HG03108 (cell line): ENCODE measurements around the gene NUTM1.
"Not testable (repeated sequence)": the region's sequence is repeated elsewhere in the genome, so short reads cannot be mapped to it uniquely, and the experiment has no call there.

Experiments used
- ATAC-seq: cut with Tn5 transposase; IDR thresholded peaks from one replicate; pipeline ENCODE4 v1.9.1; 2021; ENCODE audit warnings: moderate library complexity; ENCODE audit not compliant: unreplicated experiment

NUTM1 gene

DNA sequence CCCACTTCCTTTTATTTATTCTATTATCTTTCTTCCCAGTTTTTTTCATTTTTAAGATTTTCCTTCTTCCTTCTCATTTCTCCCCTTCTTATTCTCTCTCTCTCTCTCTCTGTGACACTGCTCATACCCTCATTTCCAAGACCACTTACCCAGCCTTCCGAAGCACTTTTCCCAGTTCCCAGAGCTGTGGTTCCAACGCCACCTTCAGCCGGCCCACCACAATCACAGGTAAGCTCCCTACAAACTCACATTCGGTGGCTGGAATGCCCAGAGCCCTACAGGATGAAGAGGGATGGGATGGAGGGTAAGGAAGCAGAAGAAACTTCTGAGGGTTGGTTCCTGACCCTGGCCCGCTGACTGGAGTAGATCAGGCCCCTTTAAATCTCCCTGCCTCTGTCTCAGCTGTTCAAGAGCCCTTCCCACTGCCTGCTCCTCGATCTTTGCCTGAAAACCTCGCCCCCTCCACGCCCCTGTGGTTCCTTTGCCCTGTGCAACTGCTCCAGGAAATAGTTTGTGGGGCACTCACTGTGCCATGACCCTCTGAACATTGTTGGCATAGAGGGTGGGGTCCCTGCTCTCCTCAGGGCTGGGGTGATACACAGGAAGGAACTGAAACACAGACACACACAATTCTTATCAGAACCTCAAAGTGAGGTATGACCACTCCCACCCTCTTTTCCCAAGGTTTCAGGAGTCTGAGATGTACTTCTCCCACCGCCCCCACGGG lies 19.1 kb downstream of the NUTM1 start:
- no peak for ATAC-seq

GRCh38 chr15:34364041-34364440 lies 20.9 kb downstream of the NUTM1 start:
- no peak for ATAC-seq

DNA sequence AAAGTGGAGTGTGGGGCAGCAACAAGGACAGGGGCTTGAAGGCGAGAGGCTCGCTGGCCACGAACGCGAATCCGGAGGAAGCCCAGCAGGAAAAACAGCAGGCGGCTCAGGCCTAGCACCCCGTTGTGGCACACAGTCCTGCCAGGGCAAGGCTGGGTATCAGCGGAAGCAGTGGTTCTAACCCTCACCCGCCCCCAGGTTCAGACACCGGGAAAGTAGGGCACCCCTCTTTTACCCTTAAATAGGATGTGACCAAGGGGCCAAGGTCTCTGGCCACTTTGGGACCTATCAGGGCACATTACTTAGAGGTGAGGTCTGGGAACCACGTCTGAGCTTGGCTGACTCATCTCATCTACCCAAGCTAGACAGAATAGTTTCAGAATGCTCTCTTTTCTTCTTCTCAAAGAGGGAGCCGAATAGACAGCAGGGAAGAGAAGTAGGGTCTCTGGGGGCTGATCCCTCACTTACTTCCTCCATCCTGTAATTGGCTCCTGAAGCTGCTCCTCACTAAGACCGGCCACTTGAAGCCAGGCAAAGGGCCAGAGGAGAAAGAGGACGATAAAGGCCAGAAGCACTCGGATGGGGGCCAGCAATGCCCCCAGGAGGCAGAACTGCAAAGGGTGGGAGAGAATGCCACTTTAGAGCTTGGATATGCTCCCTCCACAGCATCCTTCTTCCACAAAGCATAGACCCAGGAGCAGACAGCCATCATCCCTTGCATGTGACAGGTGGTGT lies 22.1 kb downstream of the NUTM1 start:
- no peak for ATAC-seq

DNA sequence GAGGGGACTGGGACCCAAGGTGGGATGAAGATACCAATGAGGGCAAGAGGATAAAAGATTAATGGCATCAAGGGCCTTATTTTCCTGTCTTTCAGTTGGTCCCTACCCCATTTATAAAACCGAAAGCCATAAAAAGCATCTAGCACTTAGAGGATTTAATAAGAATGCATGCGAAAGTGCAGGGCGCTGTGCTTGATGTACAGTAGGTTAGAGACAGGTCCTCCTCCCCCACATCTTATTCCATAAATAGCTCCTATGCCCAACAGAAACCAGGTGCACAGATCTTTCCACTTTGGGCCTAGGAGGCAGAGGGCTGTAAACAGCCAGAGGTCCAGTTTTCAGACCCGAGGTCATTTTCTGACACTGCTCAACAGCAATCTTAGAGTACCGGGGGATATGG lies 22.7 kb downstream of the NUTM1 start:
- no peak for ATAC-seq

DNA sequence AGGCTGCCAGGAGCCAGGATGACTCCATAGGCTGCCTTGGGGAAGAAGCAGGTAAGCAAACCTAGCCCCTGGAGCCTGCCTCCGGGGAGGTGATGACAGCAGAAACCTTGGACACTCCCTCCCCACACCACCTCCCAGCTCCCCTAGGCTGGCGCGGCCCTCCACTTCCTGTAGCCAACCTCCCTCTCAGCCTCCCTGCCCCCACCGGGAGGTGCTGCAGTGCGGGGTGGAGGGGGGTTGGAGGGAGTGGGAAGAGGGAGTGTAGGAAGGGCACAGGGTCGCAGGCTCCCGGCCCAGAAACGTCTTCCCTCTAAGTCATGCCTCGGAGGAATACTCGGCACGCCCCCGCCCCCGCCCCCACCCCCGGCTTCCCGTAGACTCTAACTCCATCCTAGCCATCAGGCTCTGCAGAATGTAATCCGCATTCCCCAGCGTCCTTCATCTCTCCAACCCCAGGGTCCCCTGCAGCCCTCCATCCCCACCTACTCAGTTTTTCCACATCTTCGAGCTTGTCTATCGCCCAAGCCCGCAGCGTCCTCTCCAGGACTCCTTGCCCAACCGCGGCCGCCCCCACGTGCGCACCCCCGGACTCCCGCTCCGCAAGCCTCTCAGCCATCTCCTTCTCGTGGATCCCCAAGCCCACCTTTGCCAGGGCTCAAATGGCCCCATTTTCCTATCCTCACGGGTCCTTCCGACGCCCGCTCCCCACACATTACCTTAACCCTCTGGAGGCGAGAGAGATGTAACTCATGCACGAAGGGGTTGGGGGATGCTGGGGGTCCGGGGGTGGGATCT lies 23.4 kb downstream of the NUTM1 start:
- no peak for ATAC-seq

- peak; percentile 78 for ATAC-seq
Measured at GRCh38 chr15:34367101-34368081, 24.3 kb downstream of the NUTM1 start, which contains the start of gene LPCAT4. LPCAT4 (minus strand) TSS chr15:34367196; CDS start chr15:34367100, 96 bp downstream.

- no peak for ATAC-seq
Measured at GRCh38 chr15:34370129-34370528, 27.0 kb downstream of the NUTM1 start.

- ATAC-seq: no peak
Measured at GRCh38 chr15:34370643-34371042, 27.5 kb downstream of the NUTM1 start.

GRCh38 chr15:34373951-34374350 lies 30.8 kb downstream of the NUTM1 start:
- ATAC-seq: no peak

DNA sequence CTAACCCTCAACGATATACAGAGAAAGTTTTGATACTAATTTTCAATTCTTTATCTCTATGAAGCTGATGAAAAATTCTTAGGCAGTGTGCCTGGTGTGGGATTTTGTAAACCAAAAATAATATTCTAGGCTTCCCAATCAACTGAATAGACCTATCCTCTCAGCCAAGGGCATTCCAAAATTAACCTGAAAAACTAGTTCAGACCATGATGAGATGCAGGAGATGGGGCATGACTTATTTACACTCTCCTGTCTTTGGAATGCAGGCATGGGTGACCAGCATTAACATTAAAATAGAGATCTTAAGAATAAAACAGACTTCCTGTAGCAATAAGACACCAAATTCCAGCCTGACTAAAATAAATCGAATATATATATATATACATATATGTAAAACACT lies 31.7 kb downstream of the NUTM1 start:
- ATAC-seq: no peak

GRCh38 chr15:34375541-34375940 lies 32.4 kb downstream of the NUTM1 start:
- not testable (repeated sequence) for ATAC-seq

DNA sequence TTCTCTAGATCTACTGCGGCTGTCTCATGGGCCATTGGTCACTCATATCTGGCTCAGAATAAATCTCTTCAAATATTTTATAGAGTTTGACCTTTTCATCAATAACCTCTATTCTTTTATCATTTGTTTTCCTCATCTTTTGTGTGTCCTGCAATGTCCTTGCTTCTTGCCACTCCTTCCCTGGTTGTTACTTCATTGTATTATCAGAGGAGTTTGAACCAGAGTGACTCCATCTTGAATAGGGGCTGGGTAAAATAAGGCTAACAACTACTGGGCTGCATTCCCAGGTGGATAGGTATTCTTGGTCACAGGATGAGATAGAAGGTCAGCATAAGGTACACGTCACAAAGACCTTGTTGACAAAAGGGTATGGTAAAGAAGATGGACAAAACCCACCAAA lies 33.7 kb downstream of the NUTM1 start:
- no peak for ATAC-seq

DNA sequence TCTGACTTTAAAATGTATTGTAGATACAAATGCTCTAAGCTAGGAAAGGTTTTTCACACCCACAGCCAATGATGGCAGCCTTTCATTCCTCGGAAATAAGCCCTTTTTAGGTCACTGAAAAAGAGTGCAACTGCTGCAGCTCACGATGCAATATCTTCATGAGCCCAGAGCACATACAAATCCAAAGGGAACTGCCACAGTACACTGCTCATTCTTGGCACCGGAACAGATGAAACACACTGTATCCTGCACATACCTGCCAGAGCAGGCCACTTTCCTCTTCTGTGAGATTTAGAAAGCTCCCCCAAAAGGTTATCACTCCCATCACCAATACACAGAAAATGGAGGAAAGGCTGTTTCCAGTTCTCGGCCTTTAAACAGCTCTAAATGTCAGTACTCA lies 37.4 kb downstream of the NUTM1 start:
- ATAC-seq: not testable (repeated sequence)

GRCh38 chr15:34381829-34382521 lies 38.9 kb downstream of the NUTM1 start:
- ATAC-seq: not testable (repeated sequence)

DNA sequence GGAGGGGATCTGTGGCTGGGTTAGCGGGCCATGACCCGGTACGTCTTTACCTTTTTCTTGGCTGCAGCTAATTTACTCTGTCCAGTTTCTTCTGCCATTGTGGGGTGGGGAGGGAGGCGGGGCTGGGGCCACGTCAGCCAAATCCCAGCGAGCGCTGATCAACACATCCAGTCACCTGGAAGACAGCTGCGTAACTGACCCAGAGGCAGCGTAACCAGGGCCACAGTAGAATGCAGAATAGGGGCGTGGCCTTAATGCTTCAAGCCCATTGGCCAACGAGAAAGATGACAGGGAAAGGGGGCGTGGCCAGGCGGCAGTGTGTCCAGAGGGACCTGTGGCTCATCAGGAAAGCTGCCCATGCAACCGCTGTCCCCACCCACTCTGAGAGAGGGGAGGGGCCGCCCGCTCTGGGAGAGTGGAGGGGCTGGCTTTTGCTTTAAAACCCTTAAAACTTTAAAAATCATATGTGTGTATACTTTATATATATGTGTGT lies 46.5 kb downstream of the NUTM1 start:
- not testable (repeated sequence) for ATAC-seq

DNA sequence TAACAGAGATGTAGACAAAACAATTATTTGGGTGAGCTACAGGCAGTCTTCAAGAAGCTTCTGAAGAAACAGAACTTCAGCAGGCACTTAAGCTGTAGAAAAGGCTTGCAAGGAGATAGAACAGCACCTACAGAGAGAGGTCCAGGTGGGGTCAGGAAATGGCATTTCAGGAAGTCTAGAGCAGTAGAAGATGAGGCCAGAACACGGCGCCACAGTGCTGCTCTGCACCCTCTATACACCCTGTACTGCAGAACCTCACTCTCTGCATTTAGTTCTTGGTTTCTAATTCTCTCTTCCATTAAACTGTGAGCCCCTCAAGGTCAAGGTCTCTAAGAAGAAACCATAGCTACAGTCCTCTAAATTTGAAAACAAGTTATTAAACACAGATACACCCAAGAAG lies 49.9 kb downstream of the NUTM1 start:
- not testable (repeated sequence) for ATAC-seq

GRCh38 chr15:34397637-34398259 lies 54.6 kb downstream of the NUTM1 start:
- ATAC-seq: not testable (repeated sequence)

- ATAC-seq: peak; percentile 52
Measured at GRCh38 chr15:34403160-34403598, 60.1 kb downstream of the NUTM1 start.

DNA sequence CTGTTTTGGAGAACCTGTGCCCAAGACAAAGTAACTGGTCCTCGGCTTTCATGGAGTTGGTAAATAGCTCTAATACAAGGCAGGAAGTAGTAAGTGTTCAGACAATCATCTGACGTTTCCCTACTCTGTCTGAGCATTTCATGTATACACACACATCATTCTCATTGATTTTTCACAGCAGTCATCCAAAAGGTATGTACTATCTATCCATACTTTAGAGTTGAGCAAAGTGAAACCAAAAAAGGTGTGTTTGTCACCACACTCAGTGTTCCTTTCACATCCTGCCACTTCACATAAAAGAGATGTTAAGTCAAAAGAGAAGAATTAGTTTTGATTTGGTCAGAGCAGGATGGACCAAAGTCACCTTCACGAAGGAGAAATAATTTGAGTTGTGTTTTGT lies 60.8 kb downstream of the NUTM1 start:
- ATAC-seq: not testable (repeated sequence)
